ENCODE results near the gene RBPJ.

Gene RBPJ

GRCh38 chr4:26361297-26361696 lies 40.5 kb downstream of the RBPJ start:
- H3K27ac Mint-ChIP-seq, result peak overlapping the region; percentile 74
- no peaks in the 10 kb centered on the region for H3K27me3 Mint-ChIP-seq (ENCODE audit: low read depth)
- H3K36me3 Mint-ChIP-seq (ENCODE audit: low read depth), result peaks cover 13% of the 10 kb centered on the region
- peaks cover 45% of the 10 kb centered on the region for H3K4me1 Mint-ChIP-seq (ENCODE audit: low read depth)
- H3K9me3 Mint-ChIP-seq, result no peaks in the 10 kb centered on the region
- H3K4me3 Mint-ChIP-seq, result peak overlapping the region; percentile 58
- no peak for DNase-seq (ENCODE audit: low spot score)

- Mint-ChIP-seq H3K27ac (peak overlapping the region; percentile 52), H3K4me1 (ENCODE audit: low read depth) (peaks cover 50% of the 10 kb centered on the region), H3K27me3 (ENCODE audit: low read depth) (no peaks in the 10 kb centered on the region), H3K9me3 (no peaks in the 10 kb centered on the region), H3K36me3 (ENCODE audit: low read depth) (peaks cover 21% of the 10 kb centered on the region), H3K4me3 (peak overlapping the region; percentile 21)
- DNase-seq (ENCODE audit: low spot score), result no peak
Measured at GRCh38 chr4:26362745-26363439, 42.1 kb downstream of the RBPJ start.

DNA sequence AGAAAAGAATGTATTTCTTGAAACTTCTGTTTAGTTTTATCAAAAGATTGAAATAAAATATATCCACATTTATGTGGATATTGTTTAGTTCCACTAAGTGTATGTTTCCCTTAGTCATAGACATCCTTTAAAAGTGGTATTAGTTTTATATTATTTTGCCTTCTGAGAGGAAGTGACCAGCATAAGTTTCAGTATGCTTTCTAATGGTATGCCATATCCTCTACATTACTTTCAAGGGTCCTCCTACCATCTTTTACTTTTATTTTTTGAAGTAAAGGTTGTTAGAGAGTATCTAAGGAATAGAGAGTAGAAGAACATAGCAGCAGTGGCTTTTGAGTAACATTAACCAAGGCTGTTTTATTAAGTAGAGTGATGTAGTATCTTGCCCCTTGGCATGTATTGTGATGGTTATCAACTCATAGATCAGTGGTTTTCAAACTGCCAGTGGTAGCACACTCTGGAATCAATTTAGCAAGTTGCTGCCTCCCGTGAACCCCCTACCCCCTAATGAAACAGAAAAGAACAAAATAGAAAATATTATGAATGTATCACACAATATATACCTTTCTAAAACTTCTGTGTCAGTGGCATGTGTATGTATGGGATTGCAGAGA lies 44.8 kb downstream of the RBPJ start:
- H3K36me3 Mint-ChIP-seq (ENCODE audit: low read depth), result peaks cover 36% of the 10 kb centered on the region

DNA sequence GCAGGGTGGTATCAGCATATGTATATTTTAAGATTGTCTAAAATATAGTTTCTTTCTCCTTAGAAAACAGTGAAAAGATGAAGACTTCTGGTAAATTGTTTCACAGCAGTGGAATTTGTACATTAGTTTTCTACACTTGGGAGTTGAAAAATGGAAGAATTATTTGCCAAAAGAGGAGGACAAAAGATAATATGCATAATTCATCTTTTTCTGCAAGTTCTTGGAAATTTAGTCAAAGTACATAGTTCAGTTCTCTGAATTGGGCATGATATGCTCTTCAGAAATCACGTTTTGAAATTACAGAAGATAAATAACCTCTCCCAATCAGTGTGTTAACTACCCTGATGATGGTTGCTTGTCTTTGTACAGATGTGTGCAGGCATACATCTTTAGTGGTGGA lies 47.0 kb downstream of the RBPJ start:
- H3K4me3 Mint-ChIP-seq, result no peak overlapping the region
- H3K27ac Mint-ChIP-seq, result no peak overlapping the region
- H3K9me3 Mint-ChIP-seq, result no peaks in the 10 kb centered on the region
- H3K36me3 Mint-ChIP-seq (ENCODE audit: low read depth), result peaks cover 31% of the 10 kb centered on the region
- H3K27me3 Mint-ChIP-seq (ENCODE audit: low read depth), result no peaks in the 10 kb centered on the region
- no peak for DNase-seq (ENCODE audit: low spot score)
- H3K4me1 Mint-ChIP-seq (ENCODE audit: low read depth), result peaks cover 61% of the 10 kb centered on the region

More for the DNA sequence above, 44.8 kb downstream of the RBPJ start:
- Mint-ChIP-seq H3K27me3 (ENCODE audit: low read depth) (no peaks in the 10 kb centered on the region), H3K4me3 (peak overlapping the region; percentile 45), H3K4me1 (ENCODE audit: low read depth) (peaks cover 64% of the 10 kb centered on the region), H3K27ac (peak overlapping the region; percentile 44), H3K9me3 (no peaks in the 10 kb centered on the region)
- no peak for DNase-seq (ENCODE audit: low spot score)

- no peak for DNase-seq (ENCODE audit: low spot score)
- Mint-ChIP-seq H3K4me1 (ENCODE audit: low read depth) (peaks cover 67% of the 10 kb centered on the region), H3K9me3 (no peaks in the 10 kb centered on the region), H3K27ac (peak overlapping the region; percentile 47), H3K4me3 (no peak overlapping the region), H3K36me3 (ENCODE audit: low read depth) (peaks cover 30% of the 10 kb centered on the region), H3K27me3 (ENCODE audit: low read depth) (no peaks in the 10 kb centered on the region)
Measured at GRCh38 chr4:26368685-26369084, 47.9 kb downstream of the RBPJ start.

DNA sequence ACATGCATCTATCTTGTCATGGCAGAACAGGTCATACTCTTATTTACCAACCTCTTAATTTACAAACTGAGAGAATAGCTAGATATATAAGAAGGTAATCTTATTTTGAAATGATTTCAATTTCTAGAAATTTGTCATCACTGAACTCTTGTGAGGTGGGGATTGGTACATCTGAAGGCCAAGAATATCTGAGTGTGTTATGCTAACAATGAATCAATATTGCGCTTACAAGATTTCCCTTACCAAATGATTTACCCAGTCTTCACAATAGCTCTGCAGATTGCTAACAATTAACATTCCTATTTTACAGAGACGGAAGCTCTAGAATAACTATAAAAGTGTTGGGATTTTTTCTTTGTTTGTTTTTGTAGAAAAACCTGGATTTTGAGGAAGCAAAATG lies 48.3 kb downstream of the RBPJ start:
- peak overlapping the region; percentile 47 for H3K27ac Mint-ChIP-seq
- no peaks in the 10 kb centered on the region for H3K27me3 Mint-ChIP-seq (ENCODE audit: low read depth)
- H3K4me3 Mint-ChIP-seq, result no peak overlapping the region
- no peaks in the 10 kb centered on the region for H3K9me3 Mint-ChIP-seq
- H3K4me1 Mint-ChIP-seq (ENCODE audit: low read depth), result peaks cover 66% of the 10 kb centered on the region
- no peak for DNase-seq (ENCODE audit: low spot score)
- H3K36me3 Mint-ChIP-seq (ENCODE audit: low read depth), result peaks cover 30% of the 10 kb centered on the region

DNA sequence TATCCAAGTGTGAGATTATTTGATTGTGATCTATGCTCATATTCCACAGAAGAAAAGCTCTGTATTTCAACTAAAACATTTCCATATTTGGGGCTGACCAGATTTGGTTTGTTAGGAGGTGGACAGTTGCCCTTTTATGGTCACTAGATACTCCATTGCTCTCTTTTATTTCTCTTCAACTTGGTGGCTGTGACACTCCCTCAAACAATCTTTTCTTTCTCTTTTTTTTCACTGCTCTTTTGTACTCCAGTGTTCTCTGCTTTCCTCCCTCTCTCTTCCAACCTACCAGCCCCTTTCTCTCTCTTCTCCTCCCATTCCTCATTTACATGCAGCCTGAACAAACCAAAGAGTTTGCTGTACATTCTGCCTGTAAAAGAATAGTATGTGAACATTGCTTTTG lies 48.8 kb downstream of the RBPJ start:
- peaks cover 63% of the 10 kb centered on the region for H3K4me1 Mint-ChIP-seq (ENCODE audit: low read depth)
- no peaks in the 10 kb centered on the region for H3K9me3 Mint-ChIP-seq
- no peak overlapping the region for H3K4me3 Mint-ChIP-seq
- peaks cover 29% of the 10 kb centered on the region for H3K36me3 Mint-ChIP-seq (ENCODE audit: low read depth)
- H3K27ac Mint-ChIP-seq, result peak overlapping the region; percentile 11
- DNase-seq (ENCODE audit: low spot score), result no peak
- no peaks in the 10 kb centered on the region for H3K27me3 Mint-ChIP-seq (ENCODE audit: low read depth)

GRCh38 chr4:26372076-26372475 lies 51.3 kb downstream of the RBPJ start:
- no peak for DNase-seq (ENCODE audit: low spot score)
- H3K4me1 Mint-ChIP-seq (ENCODE audit: low read depth), result peaks cover 69% of the 10 kb centered on the region
- H3K27me3 Mint-ChIP-seq (ENCODE audit: low read depth), result no peaks in the 10 kb centered on the region
- H3K36me3 Mint-ChIP-seq (ENCODE audit: low read depth), result peaks cover 36% of the 10 kb centered on the region
- no peaks in the 10 kb centered on the region for H3K9me3 Mint-ChIP-seq
- H3K27ac Mint-ChIP-seq, result peak overlapping the region; percentile 75
- peak overlapping the region; percentile 33 for H3K4me3 Mint-ChIP-seq

DNA sequence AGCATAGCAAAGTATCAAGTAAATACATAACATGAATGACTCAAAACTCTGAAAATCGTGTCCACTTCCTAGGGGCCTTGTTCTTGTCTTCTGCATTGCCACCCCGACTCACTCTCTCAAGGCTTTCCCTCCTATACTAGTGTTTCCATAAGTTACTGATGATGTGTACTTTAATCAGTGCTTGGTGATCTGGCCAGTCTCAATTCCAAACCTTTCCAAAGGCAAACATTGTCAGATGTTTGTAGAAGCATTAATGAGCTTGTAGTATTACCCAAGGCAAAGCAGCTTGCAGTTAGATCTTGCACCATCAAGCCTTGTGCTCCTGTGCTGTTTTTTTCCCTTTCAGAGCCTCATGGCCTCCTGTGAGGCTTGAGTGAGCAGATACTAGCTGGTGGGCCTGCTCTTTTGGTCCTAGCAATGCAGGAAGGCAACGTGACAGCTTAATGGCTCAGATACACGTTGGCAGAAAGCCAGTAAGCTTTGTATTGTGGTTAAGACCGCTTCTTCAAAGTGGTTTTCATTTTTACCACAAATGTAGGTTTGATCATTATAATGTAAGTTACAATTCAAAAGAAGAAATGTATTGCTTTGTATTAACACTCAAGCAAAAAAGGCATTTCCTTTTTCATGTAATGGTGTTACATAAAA lies 51.8 kb downstream of the RBPJ start:
- no peaks in the 10 kb centered on the region for H3K9me3 Mint-ChIP-seq
- peak; percentile 54 for DNase-seq (ENCODE audit: low spot score)
- no peaks in the 10 kb centered on the region for H3K27me3 Mint-ChIP-seq (ENCODE audit: low read depth)
- H3K4me1 Mint-ChIP-seq (ENCODE audit: low read depth), result peaks cover 73% of the 10 kb centered on the region
- peak overlapping the region; percentile 68 for H3K27ac Mint-ChIP-seq
- peaks cover 35% of the 10 kb centered on the region for H3K36me3 Mint-ChIP-seq (ENCODE audit: low read depth)
- H3K4me3 Mint-ChIP-seq, result peak overlapping the region; percentile 62

DNA sequence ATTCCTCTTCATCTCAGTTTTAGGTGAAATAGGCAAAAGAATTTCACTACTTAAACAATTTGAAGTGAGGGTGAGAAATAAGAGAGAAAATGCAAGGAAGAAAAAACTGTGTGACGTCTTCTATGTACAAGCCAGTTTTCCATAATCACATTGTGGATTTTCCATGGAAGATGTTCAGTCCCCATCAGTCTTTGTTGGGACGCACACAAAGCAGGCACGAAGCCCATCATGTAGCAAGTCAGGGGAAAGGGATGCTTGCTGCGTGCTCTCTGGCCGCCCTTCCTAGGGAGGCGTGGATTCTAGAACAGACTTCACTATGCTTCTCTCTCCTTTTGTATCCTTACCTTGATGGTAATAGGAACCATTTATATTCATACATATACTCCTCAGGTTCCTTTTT lies 54.7 kb downstream of the RBPJ start:
- H3K27ac Mint-ChIP-seq, result no peak overlapping the region
- DNase-seq (ENCODE audit: low spot score), result no peak
- H3K36me3 Mint-ChIP-seq (ENCODE audit: low read depth), result peaks cover 20% of the 10 kb centered on the region
- peaks cover 68% of the 10 kb centered on the region for H3K4me1 Mint-ChIP-seq (ENCODE audit: low read depth)
- H3K4me3 Mint-ChIP-seq, result no peak overlapping the region
- no peaks in the 10 kb centered on the region for H3K9me3 Mint-ChIP-seq
- H3K27me3 Mint-ChIP-seq (ENCODE audit: low read depth), result no peaks in the 10 kb centered on the region

DNA sequence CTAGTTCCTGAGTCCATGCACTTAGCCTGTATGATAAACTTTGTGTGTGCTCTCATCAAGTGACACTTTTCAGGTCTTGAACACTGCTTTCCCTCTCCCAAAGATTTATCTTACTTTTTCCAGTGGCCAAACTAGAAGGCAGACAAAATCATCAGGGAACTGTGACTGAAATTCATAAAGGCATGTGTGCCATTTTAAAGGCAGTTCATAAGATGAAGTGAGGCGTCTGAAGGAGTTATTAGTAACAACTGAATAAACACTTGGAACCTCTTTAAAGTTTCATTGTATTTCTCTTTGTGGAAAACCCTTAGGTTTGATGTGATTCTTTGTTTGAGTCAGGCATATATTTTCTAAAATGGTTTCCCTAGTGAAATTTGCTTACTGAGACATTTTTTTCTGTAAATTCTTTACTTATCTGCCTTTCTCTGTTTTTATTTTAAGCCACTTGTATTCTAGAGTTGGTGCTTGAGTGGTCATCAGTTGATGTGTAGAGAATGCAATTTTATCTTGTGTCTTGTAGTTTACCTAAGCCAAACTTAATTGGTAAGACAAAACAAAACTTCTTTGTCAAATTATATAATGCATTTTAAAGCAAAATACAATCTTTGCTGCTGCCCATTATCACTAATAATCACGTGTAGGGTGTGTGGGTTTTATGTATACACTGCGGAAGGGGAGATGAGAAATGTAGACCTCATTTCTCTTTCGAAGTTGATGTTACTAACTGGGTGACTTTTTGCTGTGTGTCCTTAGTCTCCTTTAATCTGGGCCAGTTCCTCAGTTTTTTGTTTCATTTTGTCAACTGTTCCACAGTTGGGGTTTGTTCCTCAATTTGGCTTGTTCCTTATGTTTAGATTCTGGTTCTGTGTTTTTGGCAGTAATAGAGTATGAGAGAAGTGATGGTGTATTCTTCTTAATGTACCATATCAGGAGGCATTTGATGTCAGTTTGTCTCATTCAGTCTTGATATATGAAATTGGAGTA lies 56.8 kb downstream of the RBPJ start:
- peak overlapping the region; percentile 54 for H3K4me3 Mint-ChIP-seq
- H3K27ac Mint-ChIP-seq, result peak overlapping the region; percentile 67
- H3K27me3 Mint-ChIP-seq (ENCODE audit: low read depth), result no peaks in the 10 kb centered on the region
- peaks cover 62% of the 10 kb centered on the region for H3K4me1 Mint-ChIP-seq (ENCODE audit: low read depth)
- H3K36me3 Mint-ChIP-seq (ENCODE audit: low read depth), result peaks cover 21% of the 10 kb centered on the region
- no peaks in the 10 kb centered on the region for H3K9me3 Mint-ChIP-seq
- DNase-seq (ENCODE audit: low spot score), result no peak

- no peaks in the 10 kb centered on the region for H3K27me3 Mint-ChIP-seq (ENCODE audit: low read depth)
- peaks cover 21% of the 10 kb centered on the region for H3K36me3 Mint-ChIP-seq (ENCODE audit: low read depth)
- no peak overlapping the region for H3K27ac Mint-ChIP-seq
- H3K4me3 Mint-ChIP-seq, result no peak overlapping the region
- no peak for DNase-seq (ENCODE audit: low spot score)
- H3K9me3 Mint-ChIP-seq, result no peaks in the 10 kb centered on the region
- H3K4me1 Mint-ChIP-seq (ENCODE audit: low read depth), result peaks cover 65% of the 10 kb centered on the region
Measured at GRCh38 chr4:26379837-26380236, 59.0 kb downstream of the RBPJ start.

DNA sequence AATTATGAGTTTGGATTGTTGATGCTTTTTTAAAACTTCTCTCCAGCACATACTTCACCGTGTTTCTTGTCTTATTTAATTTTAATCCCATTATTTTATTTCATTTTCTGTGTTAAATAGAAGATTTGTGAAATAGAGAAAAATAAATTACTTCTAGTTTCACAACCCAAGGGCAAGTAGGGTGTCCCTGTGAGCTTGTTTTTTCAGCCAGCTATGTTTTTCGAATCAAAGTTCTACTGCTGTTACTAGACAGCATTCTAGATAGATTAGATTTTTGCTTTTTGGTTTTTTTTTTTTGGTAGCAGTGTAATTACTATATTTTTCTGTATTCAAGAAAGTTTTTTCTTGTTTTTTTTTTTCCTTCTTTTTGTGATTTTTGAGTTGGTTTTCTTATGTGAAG lies 59.9 kb downstream of the RBPJ start:
- no peaks in the 10 kb centered on the region for H3K27me3 Mint-ChIP-seq (ENCODE audit: low read depth)
- peaks cover 65% of the 10 kb centered on the region for H3K4me1 Mint-ChIP-seq (ENCODE audit: low read depth)
- H3K4me3 Mint-ChIP-seq, result no peak overlapping the region
- no peak overlapping the region for H3K27ac Mint-ChIP-seq
- DNase-seq (ENCODE audit: low spot score), result no peak
- peaks cover 18% of the 10 kb centered on the region for H3K36me3 Mint-ChIP-seq (ENCODE audit: low read depth)
- no peaks in the 10 kb centered on the region for H3K9me3 Mint-ChIP-seq

Data from T-helper 2 cell treated with Interferon-gamma antibody and Interleukin-4, amounts not matched to agents 5 μg/mL and 100 μg/mL, for 36 hours (primary cell).